ENCODE results near the gene NAA16.

NAA16 gene

GRCh38 chr13:41313117-41313516 is 2.0 kb downstream of the NAA16 start:
- peak overlapping the region; percentile 30 for H3K4me3 ChIP-seq (replicated peaks; ENCODE audit: insufficient read depth, low read length)
- peak overlapping the region; percentile 18 for H3K27ac ChIP-seq (replicated peaks)
- TF ChIP-seq SPI1 (IDR thresholded peaks at IDR 0.05; ENCODE audit: borderline replicate concordance, low read depth): no peak
- TF ChIP-seq POLR2AphosphoS5 (IDR thresholded peaks at IDR 0.05; ENCODE audit: low read depth): no peak
- no peak for TF ChIP-seq CTCF (IDR thresholded peaks at IDR 0.05; ENCODE audit: insufficient read depth, low read length)
- TF ChIP-seq REST (IDR thresholded peaks at IDR 0.05; ENCODE audit: insufficient replicate concordance, low read depth): no peak
- no peaks in the 10 kb centered on the region for H3K27me3 ChIP-seq (ENCODE audit: insufficient read depth, poor library complexity, severe bottlenecking)
- no peak for DNase-seq (ENCODE audit: low read depth in 1 of 2, low spot score in 1 of 2)

- Histone ChIP-seq H3K27me3 (ENCODE audit: insufficient read depth, poor library complexity, severe bottlenecking) (no peaks in the 10 kb centered on the region), H3K4me3 (replicated peaks; ENCODE audit: insufficient read depth, low read length) (no peak overlapping the region; the same call in 1 of the 2 replicates), H3K27ac (replicated peaks) (peak overlapping the region; percentile 18)
- no peak for TF ChIP-seq CTCF (IDR thresholded peaks at IDR 0.05; ENCODE audit: insufficient read depth, low read length)
- DNase-seq (ENCODE audit: low read depth in 1 of 2, low spot score in 1 of 2): no peak
Measured at GRCh38 chr13:41313659-41314197, 2.7 kb downstream of the NAA16 start.

- no peak for DNase-seq (ENCODE audit: low read depth in 1 of 2, low spot score in 1 of 2)
- Histone ChIP-seq H3K27me3 (ENCODE audit: insufficient read depth, poor library complexity, severe bottlenecking) (no peaks in the 10 kb centered on the region), H3K27ac (replicated peaks) (no peak overlapping the region), H3K4me3 (replicated peaks; ENCODE audit: insufficient read depth, low read length) (no peak overlapping the region)
- no peak for TF ChIP-seq SPI1 (IDR thresholded peaks at IDR 0.05; ENCODE audit: borderline replicate concordance, low read depth)
- TF ChIP-seq REST (IDR thresholded peaks at IDR 0.05; ENCODE audit: insufficient replicate concordance, low read depth): no peak
- no peak for TF ChIP-seq CTCF (IDR thresholded peaks at IDR 0.05; ENCODE audit: insufficient read depth, low read length)
- TF ChIP-seq POLR2AphosphoS5 (IDR thresholded peaks at IDR 0.05; ENCODE audit: low read depth): no peak
- TF ChIP-seq GABPA (IDR thresholded peaks at IDR 0.05; ENCODE audit: low read depth): no peak
Measured at GRCh38 chr13:41315443-41316047, 4.5 kb downstream of the NAA16 start.

GRCh38 chr13:41317243-41317642 is 6.2 kb downstream of the NAA16 start:
- no peak for DNase-seq (ENCODE audit: low read depth in 1 of 2, low spot score in 1 of 2)
- TF ChIP-seq GABPA (IDR thresholded peaks at IDR 0.05; ENCODE audit: low read depth) (no peak), REST (IDR thresholded peaks at IDR 0.05; ENCODE audit: insufficient replicate concordance, low read depth) (no peak), SPI1 (IDR thresholded peaks at IDR 0.05; ENCODE audit: borderline replicate concordance, low read depth) (no peak), POLR2AphosphoS5 (IDR thresholded peaks at IDR 0.05; ENCODE audit: low read depth) (no peak), CTCF (IDR thresholded peaks at IDR 0.05; ENCODE audit: insufficient read depth, low read length) (no peak)
- Histone ChIP-seq H3K27ac (replicated peaks) (no peak overlapping the region), H3K4me3 (replicated peaks; ENCODE audit: insufficient read depth, low read length) (no peak overlapping the region), H3K27me3 (ENCODE audit: insufficient read depth, poor library complexity, severe bottlenecking) (no peaks in the 10 kb centered on the region)
